NCI-H446 treated with DMSO at 0.1 percent for 48 hours (cell line): ENCODE results near the gene ATP13A5.
A peak's percentile ranks its signal among the peaks of the same experiment; 100 is the strongest.

Experiments used
- DNase-seq: peaks from one replicate; lab custom pipeline; 2025; lab: John Stamatoyannopoulos, UW

The ATP13A5 gene

DNA sequence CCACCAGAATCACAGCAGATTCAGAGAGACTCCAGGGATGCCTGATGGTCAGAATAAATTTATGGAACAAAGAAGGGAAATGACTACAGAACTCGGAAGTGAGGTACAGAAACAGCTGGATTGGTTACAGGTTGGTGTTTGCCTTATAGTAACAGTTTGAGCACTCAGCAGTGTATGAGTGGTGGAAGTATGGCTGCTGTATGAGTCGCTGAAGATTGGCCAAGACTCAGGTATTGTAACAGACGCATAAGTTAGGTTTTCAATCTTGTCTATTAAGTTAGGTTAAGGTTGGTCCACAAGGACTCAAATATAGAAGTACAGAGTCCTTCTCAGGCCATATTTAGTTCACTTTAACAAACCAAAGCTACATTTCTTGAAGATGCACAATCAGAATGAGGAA, 33.1 kb downstream of the ATP13A5 start:
- DNase-seq: no peak

GRCh38 chr3:193344486-193344885, 34.1 kb downstream of the ATP13A5 start:
- DNase-seq: no peak

- DNase-seq: no peak
These were observed 34.8 kb downstream of the ATP13A5 start for GRCh38 chr3:193343726-193344222.

DNA sequence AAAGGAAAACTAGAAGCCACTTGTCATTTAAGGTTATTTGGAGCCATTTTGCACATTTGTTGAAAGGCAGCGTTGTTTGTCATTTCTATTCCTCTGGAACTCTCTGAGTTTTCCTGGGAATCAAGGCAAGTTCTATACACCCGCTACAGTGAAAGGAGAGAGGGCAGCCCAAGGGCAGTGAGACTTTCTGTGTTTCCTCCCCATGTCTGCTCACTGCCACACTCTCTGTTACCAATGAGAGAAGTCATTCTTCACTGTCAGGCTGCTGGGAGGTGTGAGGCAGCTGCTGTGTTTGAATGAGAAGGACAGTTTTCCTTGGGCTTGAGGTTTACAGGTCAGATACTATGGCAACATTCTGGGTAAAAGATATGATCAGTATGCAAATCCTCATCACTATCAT, 36.0 kb downstream of the ATP13A5 start:
- DNase-seq: no peak

GRCh38 chr3:193335031-193335430, 43.5 kb downstream of the ATP13A5 start:
- DNase-seq: no peak

DNA sequence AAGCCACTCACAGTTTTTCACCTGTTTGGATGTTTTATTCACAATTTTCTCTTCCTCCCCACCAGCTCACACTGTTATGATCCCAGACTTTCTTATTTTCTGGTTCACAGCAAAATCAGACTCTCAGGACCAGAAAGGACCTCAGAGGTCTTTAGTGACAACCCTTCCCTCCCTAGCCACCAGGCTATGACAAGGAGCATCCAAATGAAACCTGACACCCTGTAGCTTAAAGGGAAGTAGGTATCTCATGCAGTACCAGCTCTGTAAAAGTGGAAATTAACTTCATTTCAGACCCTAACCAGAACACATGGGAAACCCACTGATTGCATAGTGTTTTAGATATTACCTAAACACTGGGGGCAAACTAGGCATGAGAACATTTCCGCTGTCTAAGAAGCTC, 45.3 kb downstream of the ATP13A5 start:
- DNase-seq: no peak

GRCh38 chr3:193330555-193331204, 47.9 kb downstream of the ATP13A5 start:
- no peak for DNase-seq

DNA sequence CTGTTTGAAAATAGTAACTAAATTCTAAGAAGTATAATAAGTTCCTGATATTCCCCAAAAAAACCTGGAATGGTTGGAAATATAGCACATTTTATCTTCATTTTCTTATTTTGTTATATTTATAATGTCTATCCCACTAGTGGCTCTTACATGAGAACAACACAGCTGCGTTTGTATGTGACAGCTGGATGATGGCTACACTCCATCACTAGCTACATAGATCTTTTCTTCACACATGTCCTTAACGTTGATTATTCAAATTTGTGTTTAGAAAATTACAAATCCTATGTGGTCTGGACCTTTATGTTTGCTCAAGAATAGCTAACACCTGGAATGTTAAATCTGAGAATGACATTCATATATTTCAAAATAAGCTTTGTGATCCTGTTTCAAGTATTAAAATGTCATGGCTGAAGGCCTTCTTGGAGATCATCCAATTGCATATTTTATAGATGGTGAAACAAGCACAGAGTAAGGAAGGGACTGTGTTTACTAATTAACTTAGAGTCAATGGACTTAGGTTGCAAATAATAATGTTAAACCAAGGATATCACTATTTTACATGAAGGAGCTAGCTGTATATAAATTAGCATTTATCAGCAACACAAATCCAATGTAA, 60.8 kb downstream of the ATP13A5 start:
- DNase-seq: no peak

GRCh38 chr3:193314161-193314560, 64.4 kb downstream of the ATP13A5 start:
- DNase-seq: no peak

GRCh38 chr3:193313061-193313958, 65.2 kb downstream of the ATP13A5 start:
- no peak for DNase-seq

GRCh38 chr3:193310914-193311723, 67.4 kb downstream of the ATP13A5 start:
- DNase-seq: no peak

- no peak for DNase-seq
These were observed 73.2 kb downstream of the ATP13A5 start for GRCh38 chr3:193305356-193305755.

- no peak for DNase-seq
These were observed 77.1 kb downstream of the ATP13A5 start for GRCh38 chr3:193301433-193301832.

GRCh38 chr3:193297421-193297820, 81.1 kb downstream of the ATP13A5 start:
- DNase-seq: no peak

DNA sequence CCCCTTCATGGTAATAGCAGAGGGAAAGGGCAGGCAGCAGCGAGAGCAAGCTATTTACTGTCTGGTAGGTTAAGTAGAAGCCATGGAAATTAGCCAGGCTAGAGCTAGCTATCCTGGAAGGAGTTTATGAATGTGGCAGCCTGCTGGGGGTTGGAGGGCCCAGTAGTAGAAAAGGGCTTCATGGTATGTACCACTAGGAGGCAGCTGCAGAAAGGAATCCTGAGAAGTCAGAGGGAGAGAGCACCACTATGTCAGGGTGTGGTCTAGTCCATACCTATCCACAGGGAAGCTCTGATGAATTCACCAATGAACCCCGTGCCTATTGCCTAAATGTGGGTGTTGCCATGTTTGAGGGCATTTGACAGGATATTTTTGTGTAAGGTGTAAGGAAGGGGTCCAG, 82.6 kb downstream of the ATP13A5 start:
- DNase-seq: no peak

DNA sequence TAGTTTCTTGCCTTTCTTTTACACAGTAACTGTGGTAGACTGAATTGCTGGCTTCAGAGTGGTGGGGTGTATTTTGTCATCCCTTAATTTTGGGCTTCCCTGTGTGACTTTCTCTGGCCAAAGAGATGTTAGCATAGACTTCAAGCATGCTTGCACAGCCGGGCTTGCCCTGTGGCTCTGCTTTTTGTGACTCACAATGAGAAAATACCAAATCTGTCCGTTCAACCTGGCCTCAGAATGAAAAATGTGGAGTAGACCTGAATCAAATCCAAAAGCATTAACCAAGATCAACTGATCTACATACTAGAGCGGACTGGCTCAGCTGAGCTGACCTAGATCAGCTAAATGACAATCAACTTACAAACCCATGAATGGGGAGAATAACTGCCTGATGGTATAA, 86.2 kb downstream of the ATP13A5 start:
- no peak for DNase-seq

- DNase-seq: no peak
These were observed 107.3 kb downstream of the ATP13A5 start for GRCh38 chr3:193271101-193271840.

DNA sequence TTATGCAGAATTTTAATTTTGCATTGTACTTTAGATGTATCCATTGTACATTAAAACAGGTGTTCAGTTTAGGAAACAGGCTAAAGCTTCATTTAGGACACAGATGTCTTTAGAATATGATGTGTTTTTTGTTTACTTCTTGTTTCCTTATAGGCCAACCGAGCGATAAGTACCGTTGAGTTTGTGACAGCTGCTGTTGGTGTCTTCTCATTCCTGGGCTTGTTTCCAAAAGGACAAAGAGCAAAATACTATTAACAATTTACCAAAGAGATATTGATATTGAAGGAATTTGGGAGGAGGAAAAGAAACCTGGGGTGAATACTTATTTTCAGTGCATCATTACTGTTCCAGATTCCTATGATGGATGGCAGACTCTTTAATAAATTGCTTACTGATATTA, 108.1 kb downstream of the ATP13A5 start:
- DNase-seq: peak; percentile 10

DNA sequence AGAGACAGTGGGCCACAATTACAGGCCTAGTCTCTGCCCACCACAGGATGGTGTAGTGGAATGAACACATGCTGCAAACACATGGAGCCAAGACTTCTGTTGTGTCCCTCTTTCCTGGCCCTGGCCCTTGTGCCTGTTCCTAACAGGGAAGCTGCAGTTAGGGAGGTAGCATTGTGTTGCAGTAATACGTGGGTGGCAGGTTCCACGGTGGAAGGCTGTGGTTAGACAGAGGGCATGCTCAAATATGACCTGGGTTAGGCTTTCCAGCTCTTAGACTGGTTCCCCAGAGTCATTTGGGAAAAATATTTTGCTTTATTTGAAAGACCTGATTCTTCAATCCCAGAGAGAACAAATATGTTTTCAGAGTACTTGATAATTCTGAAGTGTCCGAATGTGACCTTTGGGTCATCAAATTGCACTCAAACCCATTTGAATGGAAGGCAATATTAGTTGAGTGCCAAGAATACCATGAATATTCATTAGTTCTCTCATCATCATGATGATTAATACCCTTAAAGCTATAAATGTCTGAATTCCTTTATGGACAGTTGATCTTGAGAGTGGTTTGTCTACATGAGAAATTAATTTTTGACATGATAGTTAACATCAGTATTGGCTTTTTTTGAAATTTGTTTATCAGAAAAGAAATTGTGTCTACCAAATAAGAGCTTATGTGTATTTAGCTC, 109.1 kb downstream of the ATP13A5 start:
- DNase-seq: no peak

GRCh38 chr3:193262707-193263106, 115.8 kb downstream of the ATP13A5 start:
- no peak for DNase-seq

DNA sequence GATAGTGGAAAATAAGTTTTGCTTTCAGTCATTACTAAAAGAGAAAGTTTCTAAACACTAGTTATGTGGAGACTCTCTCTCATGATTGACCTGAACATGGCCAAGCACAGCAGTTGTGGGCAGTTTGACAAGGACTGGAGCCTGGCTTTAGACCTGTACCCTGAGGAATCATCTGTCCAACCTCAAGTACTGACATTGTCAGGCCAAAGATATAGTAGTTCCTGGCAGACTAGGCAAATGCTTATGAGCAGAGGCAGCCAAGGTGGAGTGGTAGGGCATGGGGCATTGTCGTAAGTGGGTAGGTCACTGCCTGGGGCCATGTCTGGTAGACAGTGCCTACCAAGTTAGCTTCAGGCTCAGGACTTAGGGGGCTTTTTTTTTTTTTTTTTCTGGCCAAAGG, 116.6 kb downstream of the ATP13A5 start:
- no peak for DNase-seq
